K562 (cell line): Measurements from ENCODE around the gene C19orf12. TPM values are rescaled to one million over a fixed set of nuclear protein-coding genes. Genes with fewer than 3 reads are reported as not detected.

Experiments used
- CGGBP1 ChIP-seq: fragments of 250-450 bp; sonication (Bioruptor Pico); IDR thresholded peaks from 2 replicates; pipeline ENCODE4 v1.9.0; 2021; ENCODE audit warnings: mild to moderate bottlenecking
- CSDE1 ChIP-seq, 2 experiments: fragments of 450-650 bp; IDR thresholded peaks; 2 replicates each; pipeline ENCODE4 v1.6.1; 2016; ENCODE audit warnings: mild to moderate bottlenecking in 1 of 2
- RBM15 ChIP-seq: fragments of 200-400 bp; formaldehyde crosslinking; IDR thresholded peaks from 2 replicates; pipeline ENCODE4 v1.6.1; 2018; ENCODE audit warnings: mild to moderate bottlenecking, low read length, moderate library complexity; ENCODE audit not compliant: insufficient read depth
- RUNX1 ChIP-seq: sonication (generic); IDR thresholded peaks from 2 replicates; pipeline ENCODE4 v1.6.1; 2016; ENCODE audit warnings: antibody characterized with exemption, low read depth
- TCFL5 ChIP-seq: fragments of 250-450 bp; sonication (Bioruptor Pico); conservative IDR thresholded peaks from 2 replicates; pipeline ENCODE4 v1.6.1; 2021; ENCODE audit warnings: mild to moderate bottlenecking, moderate library complexity, matching md5 sums
- THRB ChIP-seq: fragments of 450-650 bp; formaldehyde crosslinking; conservative IDR thresholded peaks from 2 replicates; pipeline ENCODE4 v1.4.0; 2022; ENCODE audit warnings: mild to moderate bottlenecking, missing genetic modification characterization
- TOE1 ChIP-seq, 2 experiments: fragments of 450-650 bp in 1 of 2; sonication (generic) in 1 of 2; formaldehyde crosslinking in 1 of 2; IDR thresholded peaks; 2 replicates each; pipeline versions ENCODE4 v1.7.1 to v1.8.0; 2016 to 2022; ENCODE audit warnings: borderline replicate concordance in 2 of 2, mild to moderate bottlenecking in 2 of 2, antibody characterized with exemption in 1 of 2, inconsistent platforms in 1 of 2, low read depth in 1 of 2, missing genetic modification reagents in 1 of 2, moderate library complexity in 1 of 2
- TSHZ1 ChIP-seq: fragments of 250-450 bp; sonication (Bioruptor Pico); IDR thresholded peaks from 2 replicates; pipeline ENCODE4 v1.4.0; 2020; ENCODE audit warnings: mild to moderate bottlenecking, moderate library complexity
- ZBTB40 ChIP-seq, 2 experiments: fragments of 450-650 bp in 1 of 2; sonication (generic) in 1 of 2; formaldehyde crosslinking in 1 of 2; IDR thresholded peaks; 2 replicates each; pipeline versions ENCODE4 v1.7.1 to v1.9.0; 2016 to 2022; ENCODE audit warnings: inconsistent platforms in 1 of 2, mild to moderate bottlenecking in 1 of 2, missing genetic modification reagents in 1 of 2
- ZKSCAN1 ChIP-seq: fragments of 150-350 bp; IDR thresholded peaks from 2 replicates; pipeline ENCODE4 v1.6.1; 2016; ENCODE audit warnings: low read depth, low read length
- ZNF311 ChIP-seq: fragments of 250-450 bp; sonication (Bioruptor Pico); IDR thresholded peaks from 2 replicates; pipeline ENCODE4 v1.4.0; 2020; ENCODE audit warnings: mild to moderate bottlenecking, moderate library complexity
- polyA plus RNA-seq, 8 experiments: library from polyadenylated mRNA; depleted of rRNA in 4 of 8; stranded (reverse) in 5 of 8; unstranded in 3 of 8; fragments of >200 nt; fragmentation: Nextera tagmentation in 2 of 8; fragmentation: Illumina TruSeq in 1 of 8; extraction: Ambion mirVana in 2 of 8; extraction: Trizol in 1 of 8; gene quantifications; 2 replicates each; pipeline versions ENCODE4 v1.2.1 to v1.2.3, GENCODE V29; 2011 to 2014; ENCODE audit warnings: inconsistent platforms in 1 of 8, missing spikeins in 1 of 8
- total RNA-seq, 7 experiments: library from RNA; depleted of rRNA in 6 of 7; stranded (reverse); fragments of >200 nt in 6 of 7; fragmentation: Illumina TruSeq in 2 of 7; extraction: Trizol in 2 of 7; gene quantifications; 2 replicates each; pipeline versions ENCODE4 v1.2.1 to v1.2.3, GENCODE V29; 2011 to 2021; ENCODE audit warnings: low replicate concordance in 1 of 7

C19orf12 gene
- total and polyA plus RNA-seq, 9 of the 15 experiments (the other 6 are each of a cell fraction or from before 2014, with no cell fraction given), result 1.9 to 14.5 (median 10.2) TPM

DNA sequence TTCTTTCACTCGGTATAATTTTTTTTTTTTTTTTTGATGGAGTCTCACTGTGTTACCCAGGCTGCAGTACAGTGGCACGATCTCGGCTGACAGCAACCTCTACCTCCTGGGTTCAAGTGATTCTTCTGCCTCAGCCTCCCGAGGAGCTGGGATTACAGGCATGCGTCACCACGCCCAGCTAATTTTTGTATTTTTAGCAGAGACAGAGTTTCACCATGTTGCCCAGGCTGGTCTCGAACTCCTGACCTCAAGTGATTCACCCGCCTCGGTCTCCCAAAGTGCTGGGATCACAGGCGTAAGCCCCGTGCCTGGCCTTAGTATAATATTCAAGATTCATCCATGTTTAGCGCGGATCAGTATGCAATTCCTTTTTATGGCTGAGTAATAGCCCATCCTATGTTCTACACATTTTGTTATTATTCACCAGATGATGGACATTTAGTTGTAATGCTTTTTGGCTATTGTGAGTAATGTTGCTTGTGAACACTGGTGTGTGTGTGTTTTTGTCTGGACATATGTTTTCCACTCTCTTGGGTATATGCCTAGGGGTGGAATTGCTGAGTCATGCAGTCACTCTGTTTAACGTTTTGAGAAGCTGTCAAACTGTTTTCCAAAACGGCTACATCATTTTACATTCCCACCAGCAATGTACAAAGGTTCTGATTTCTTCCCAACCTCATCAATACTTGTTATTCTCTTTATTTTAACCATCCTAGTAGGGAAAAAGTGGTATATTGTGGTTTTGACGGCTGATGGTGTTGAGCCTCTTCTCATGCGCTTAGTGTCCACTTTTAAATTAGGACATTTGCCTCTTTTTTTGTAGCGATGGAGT, 26.9 kb downstream of the C19orf12 start (continued):
- TF ChIP-seq THRB (peak; percentile 50; the same call in 1 of the 2 replicates), ZKSCAN1 (no peak), CSDE1 (IDR thresholded peaks at IDR 0.05) (no peak), CGGBP1 (no peak), ZNF311 (CRISPR knock-in tag) (no peak; the same call in 1 of the 2 replicates), TCFL5 (CRISPR knock-in tag) (no peak; the same call in 1 of the 2 replicates), ZBTB40 (IDR thresholded peaks at IDR 0.05) (no peak; the same call in 1 of the 2 replicates), ZBTB40 (CRISPR knock-in tag; IDR thresholded peaks at IDR 0.05) (no peak), TSHZ1 (CRISPR knock-in tag) (no peak), TOE1 (IDR thresholded peaks at IDR 0.05; ENCODE audit: borderline replicate concordance) (no peak), TOE1 (CRISPR knock-in tag; IDR thresholded peaks at IDR 0.05; ENCODE audit: borderline replicate concordance, low read depth) (no peak), RBM15 (no peak), RUNX1 (no peak)
